Fibroblast of pulmonary artery (primary cell): Measurements from ENCODE around the gene GLDN.

Experiments used
- DNase-seq: peaks from one replicate; pipeline ENCODE4 v3.0.0-alpha.2; 2010; ENCODE audit warnings: low read depth
- H3K4me3 ChIP-seq: replicated peaks from 2 replicates; pipeline ENCODE4 v1.5.1; 2011; ENCODE audit warnings: low read depth, mild to moderate bottlenecking, control low read depth, low read length, moderate library complexity
- CTCF ChIP-seq: IDR thresholded peaks from 2 replicates; pipeline ENCODE4 v1.5.1; 2011; ENCODE audit warnings: mild to moderate bottlenecking, control low read depth, low read length, inconsistent platforms; ENCODE audit errors: missing control alignments

The GLDN gene

GRCh38 chr15:51353976-51354375, 12.5 kb downstream of the GLDN start:
- TF ChIP-seq CTCF: no peak
- no peak for DNase-seq
- H3K4me3 ChIP-seq: no peak overlapping the region

- no peak for TF ChIP-seq CTCF
- DNase-seq: no peak
- H3K4me3 ChIP-seq: no peak overlapping the region
Observed at GRCh38 chr15:51355096-51355495, 13.6 kb downstream of the GLDN start.

- H3K4me3 ChIP-seq: no peak overlapping the region
- DNase-seq: no peak
- no peak for TF ChIP-seq CTCF
Observed at GRCh38 chr15:51356147-51356546, 14.7 kb downstream of the GLDN start.

- TF ChIP-seq CTCF: no peak
- H3K4me3 ChIP-seq: no peak overlapping the region
Observed at GRCh38 chr15:51356983-51357382, 15.5 kb downstream of the GLDN start.

GRCh38 chr15:51359981-51360380, 18.5 kb downstream of the GLDN start:
- TF ChIP-seq CTCF: no peak
- DNase-seq: no peak
- no peak overlapping the region for H3K4me3 ChIP-seq

More at GRCh38 chr15:51356983-51357382, 15.5 kb downstream of the GLDN start:
- DNase-seq: no peak

- DNase-seq: no peak
- H3K4me3 ChIP-seq: no peak overlapping the region
- no peak for TF ChIP-seq CTCF
Observed at GRCh38 chr15:51363383-51363782, 21.9 kb downstream of the GLDN start.

GRCh38 chr15:51365417-51365816, 24.0 kb downstream of the GLDN start:
- TF ChIP-seq CTCF: no peak
- DNase-seq: no peak
- H3K4me3 ChIP-seq: no peak overlapping the region
